Panc1 (cell line): Measurements from ENCODE around the gene GEMIN4.

ENCODE experiments used
- POLR2AphosphoS5 ChIP-seq: IDR thresholded peaks from 2 replicates; pipeline ENCODE4 v1.6.1; 2012; ENCODE audit warnings: mild to moderate bottlenecking, low read depth, low read length, moderate library complexity
- SIN3A ChIP-seq: IDR thresholded peaks from 2 replicates; pipeline ENCODE4 v1.6.1; 2012; ENCODE audit warnings: low read depth, mild to moderate bottlenecking, low read length, moderate library complexity, borderline replicate concordance; ENCODE audit not compliant: insufficient read depth
- TF ChIP-seq, protein P1 (sequence below): fragments of 450-650 bp; IDR thresholded peaks from 2 replicates; pipeline ENCODE4 v1.5.1; 2017; ENCODE audit warnings: mild to moderate bottlenecking

DNA sequence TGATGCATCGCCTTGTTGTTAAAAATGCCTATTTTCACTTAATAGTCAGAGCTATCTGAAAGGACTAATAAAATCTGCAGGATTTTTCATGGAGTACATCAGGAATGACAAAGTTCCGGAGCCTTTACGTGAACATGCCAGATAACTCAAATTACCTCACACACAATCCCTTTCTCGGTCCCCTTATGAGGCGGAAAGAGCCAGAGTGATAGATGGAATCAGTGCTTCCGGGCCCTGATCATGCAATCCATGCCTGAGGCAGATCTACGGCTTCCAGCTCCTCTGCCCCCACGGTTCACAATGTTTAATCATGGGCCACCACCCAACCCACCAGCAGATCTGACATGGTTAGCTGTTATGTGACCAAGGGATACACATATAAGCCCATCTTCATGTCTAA is 54.4 kb downstream of the GEMIN4 start:
- TF ChIP-seq, protein P1, sequence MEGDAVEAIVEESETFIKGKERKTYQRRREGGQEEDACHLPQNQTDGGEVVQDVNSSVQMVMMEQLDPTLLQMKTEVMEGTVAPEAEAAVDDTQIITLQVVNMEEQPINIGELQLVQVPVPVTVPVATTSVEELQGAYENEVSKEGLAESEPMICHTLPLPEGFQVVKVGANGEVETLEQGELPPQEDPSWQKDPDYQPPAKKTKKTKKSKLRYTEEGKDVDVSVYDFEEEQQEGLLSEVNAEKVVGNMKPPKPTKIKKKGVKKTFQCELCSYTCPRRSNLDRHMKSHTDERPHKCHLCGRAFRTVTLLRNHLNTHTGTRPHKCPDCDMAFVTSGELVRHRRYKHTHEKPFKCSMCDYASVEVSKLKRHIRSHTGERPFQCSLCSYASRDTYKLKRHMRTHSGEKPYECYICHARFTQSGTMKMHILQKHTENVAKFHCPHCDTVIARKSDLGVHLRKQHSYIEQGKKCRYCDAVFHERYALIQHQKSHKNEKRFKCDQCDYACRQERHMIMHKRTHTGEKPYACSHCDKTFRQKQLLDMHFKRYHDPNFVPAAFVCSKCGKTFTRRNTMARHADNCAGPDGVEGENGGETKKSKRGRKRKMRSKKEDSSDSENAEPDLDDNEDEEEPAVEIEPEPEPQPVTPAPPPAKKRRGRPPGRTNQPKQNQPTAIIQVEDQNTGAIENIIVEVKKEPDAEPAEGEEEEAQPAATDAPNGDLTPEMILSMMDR: no peak
- no peak for TF ChIP-seq POLR2AphosphoS5
- no peak for TF ChIP-seq SIN3A
